Adrenal gland (tissue), 12 donors: ENCODE data around the gene NADSYN1. TPM values are rescaled to one million over a fixed set of nuclear protein-coding genes. Genes with fewer than 3 reads are reported as not detected.

Experiments
- DNase-seq, 7 donors: peaks; one replicate each; pipeline ENCODE4 v3.0.0-alpha.2; 2019 to 2020
- H3K27ac ChIP-seq, 5 donors: fragments of 200-600 bp; sonication (generic) in 4 of 5; 1 replicate in 3 of 5; 2 replicates in 2 of 5; pipeline versions ENCODE4 v1.5.1 to v1.8.0; 2016 to 2020; ENCODE audit warnings: mild to moderate bottlenecking in 1 of 5
- H3K27me3 ChIP-seq: fragments of 200-600 bp; 2 replicates; pipeline ENCODE4 v1.8.0; 2021
- H3K36me3 ChIP-seq, 2 donors: fragments of 200-600 bp; replicated peaks in 1 of 2; 1 replicate in 1 of 2; 2 replicates in 1 of 2; pipeline versions ENCODE4 v1.5.1 to v1.8.0; 2018 to 2022
- H3K4me1 ChIP-seq, 2 donors: fragments of 200-600 bp; replicated peaks in 1 of 2; 1 replicate in 1 of 2; 2 replicates in 1 of 2; pipeline versions ENCODE4 v1.5.1 to v1.8.0; 2018 to 2021
- H3K4me3 ChIP-seq, 4 donors: fragments of 200-600 bp; sonication (generic) in 3 of 4; one replicate each; pipeline ENCODE4 v1.5.1; 2016 to 2018
- H3K9me3 ChIP-seq, 3 donors: fragments of 200-600 bp; sonication (generic) in 1 of 3; replicated peaks in 1 of 3; 1 replicate in 2 of 3; 2 replicates in 1 of 3; pipeline versions ENCODE4 v1.5.1 to v1.8.0; 2016 to 2021
- POLR2A ChIP-seq, 2 donors: fragments of 450-650 bp; IDR thresholded peaks; one replicate each; pipeline ENCODE4 v1.6.1; 2017; ENCODE audit warnings: antibody characterized with exemption in 2 of 2, mild to moderate bottlenecking in 2 of 2, moderate library complexity in 1 of 2
- WGBS, 4 donors: extraction: QIAGEN DNeasy Blood & Tissue Kit in 2 of 4; methylation state at CpG; one replicate each; pipeline versions ENCODE4 v1.1.5 to v1.1.7; 2013 to 2017; 5-methylcytosine and 5-hydroxymethylcytosine counted together
- intact Hi-C, 2 donors: fragments of 100-400 bp; cut with DNase I; formaldehyde crosslinking; loops; one replicate each; pipeline versions ENCODE4 v1.14.1 to v1.15.0; 2022 to 2023
- polyA plus RNA-seq, 3 donors: library from polyadenylated mRNA; stranded (reverse); fragments of 200-250 nt in 2 of 3; fragments of 350-450 nt in 1 of 3; fragmentation: Illumina TruSeq in 1 of 3; extraction: RNeasy Lipid Tissue Mini Kit (QIAGEN cat#74804) in 1 of 3; gene quantifications; one replicate each; pipeline ENCODE4 v1.2.3, GENCODE V29; 2013 to 2014
- total RNA-seq, 9 donors: library from RNA; depleted of rRNA in 4 of 9; stranded (reverse); fragments of >200 nt in 4 of 9; fragments of 120-200 nt in 1 of 9; fragmentation: NEBNext Ultra II Directional in 1 of 9; extraction: Animal tissue kit (Norgen Biotek cat#: 25700) in 1 of 9; gene quantifications; one replicate each; pipeline versions ENCODE4 v1.1.0 to v1.2.4, GENCODE V29; 2013 to 2023
- TF ChIP-seq, protein P1 (sequence below), 6 experiments: fragments of 450-650 bp in 4 of 6; fragments of 200-600 bp in 2 of 6; sonication (generic) in 1 of 6; IDR thresholded peaks; 1 replicate in 5 of 6; 2 replicates in 1 of 6; pipeline versions ENCODE4 v1.5.1 to v1.8.0; 2016 to 2021; ENCODE audit warnings: antibody characterized with exemption in 6 of 6, mild to moderate bottlenecking in 2 of 6, moderate library complexity in 1 of 6
- donor health status: healthy with polysubstance abuse.
- donor health status: Bipolar disorder and iron deficiency.
- donor health status: DM: yes; HTN: yes; CAD: no.
- donor health status: DM: no; HTN: no; CAD: no.
- donor health status: DM: no; HTN: no; CAD: no.
- donor health status: DM: yes; HTN: yes; CAD: no.

NADSYN1 gene
- total and polyA plus RNA-seq, 12 donors = 37.1 to 128 (median 58.5) TPM

DNA sequence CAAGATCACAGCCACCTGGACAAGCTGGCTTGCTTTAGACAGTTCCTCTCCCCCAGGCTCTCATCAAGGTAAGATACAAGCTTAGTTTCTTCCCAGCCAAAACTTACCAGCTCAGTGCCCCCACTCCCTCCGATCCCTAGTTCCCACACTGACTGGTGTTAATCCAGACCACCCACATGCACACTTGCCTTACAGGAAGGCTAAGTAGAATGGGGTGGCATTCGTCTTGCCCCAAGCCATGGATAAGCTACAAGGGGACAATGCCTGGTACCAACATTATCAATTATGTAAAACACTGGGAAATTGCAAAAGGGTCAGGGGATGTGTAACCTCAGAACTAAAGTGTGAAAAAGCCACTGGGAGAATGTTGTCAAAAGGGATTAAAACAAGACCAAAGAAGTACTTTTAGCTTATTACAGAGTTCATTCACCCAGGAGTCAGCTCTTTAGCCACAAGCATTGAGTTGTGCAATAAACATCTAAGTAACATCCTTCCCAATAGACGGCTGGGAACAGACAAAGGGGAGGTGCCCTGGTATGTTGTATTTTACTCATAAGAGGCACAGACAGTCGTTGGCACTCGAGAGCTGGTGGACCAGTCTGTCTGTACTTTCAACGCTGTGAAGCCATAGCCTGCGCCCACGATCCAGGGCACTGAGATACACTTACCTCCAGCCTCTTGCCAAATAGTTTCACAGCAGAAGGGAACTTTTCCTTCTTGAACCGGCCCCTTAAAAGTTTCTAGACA, 5.9 kb upstream of the NADSYN1 start:
- Histone ChIP-seq H3K4me3 (peak overlapping the region in 2 of 4 donors; percentile 46 to 77), H3K36me3 (peaks cover 0 to 17% of the 10 kb centered on the region in 2 donors), H3K4me1 (peaks cover 30 to 44% of the 10 kb centered on the region in 2 donors), H3K9me3 (no peaks in the 10 kb centered on the region), H3K27me3 (no peaks in the 10 kb centered on the region), H3K27ac (peak overlapping the region; percentile 61 to 95 (median 84))
- 38 to 45% (median 43%) methylated on average over 7 to 9 of the region's 9 CpGs for WGBS, 4 donors
- intact Hi-C loops = no loop called here
- DNase-seq = peak in 6 of 7 donors; percentile 60 to 86 (median 75)
- TF ChIP-seq, protein P1, sequence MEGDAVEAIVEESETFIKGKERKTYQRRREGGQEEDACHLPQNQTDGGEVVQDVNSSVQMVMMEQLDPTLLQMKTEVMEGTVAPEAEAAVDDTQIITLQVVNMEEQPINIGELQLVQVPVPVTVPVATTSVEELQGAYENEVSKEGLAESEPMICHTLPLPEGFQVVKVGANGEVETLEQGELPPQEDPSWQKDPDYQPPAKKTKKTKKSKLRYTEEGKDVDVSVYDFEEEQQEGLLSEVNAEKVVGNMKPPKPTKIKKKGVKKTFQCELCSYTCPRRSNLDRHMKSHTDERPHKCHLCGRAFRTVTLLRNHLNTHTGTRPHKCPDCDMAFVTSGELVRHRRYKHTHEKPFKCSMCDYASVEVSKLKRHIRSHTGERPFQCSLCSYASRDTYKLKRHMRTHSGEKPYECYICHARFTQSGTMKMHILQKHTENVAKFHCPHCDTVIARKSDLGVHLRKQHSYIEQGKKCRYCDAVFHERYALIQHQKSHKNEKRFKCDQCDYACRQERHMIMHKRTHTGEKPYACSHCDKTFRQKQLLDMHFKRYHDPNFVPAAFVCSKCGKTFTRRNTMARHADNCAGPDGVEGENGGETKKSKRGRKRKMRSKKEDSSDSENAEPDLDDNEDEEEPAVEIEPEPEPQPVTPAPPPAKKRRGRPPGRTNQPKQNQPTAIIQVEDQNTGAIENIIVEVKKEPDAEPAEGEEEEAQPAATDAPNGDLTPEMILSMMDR (IDR thresholded peaks at IDR 0.05) = no peak
- TF ChIP-seq POLR2A (IDR thresholded peaks at IDR 0.05) = peak; percentile 47 to 86

- Histone ChIP-seq H3K27me3 (no peaks in the 10 kb centered on the region), H3K36me3 (peaks cover 0 to 14% of the 10 kb centered on the region in 2 donors), H3K27ac (peak overlapping the region; percentile 61 to 95 (median 84)), H3K4me1 (peaks cover 33 to 46% of the 10 kb centered on the region in 2 donors), H3K4me3 (peak overlapping the region in 3 of 4 donors; percentile 46 to 77 (median 46)), H3K9me3 (no peaks in the 10 kb centered on the region)
- WGBS, 4 donors = 0 to 2% (median 2%) methylated on average over 10 to 31 of the region's 31 CpGs
- peak in 5 of 7 donors; percentile 52 to 74 (median 61) for DNase-seq
- TF ChIP-seq, protein P1 (IDR thresholded peaks at IDR 0.05) = no peak
- intact Hi-C loops = no loop called here
Measured at GRCh38 chr11:71447791-71448256, 5.2 kb upstream of the NADSYN1 start.

- peak; percentile 95 to 98 (median 97) for DNase-seq
- 0 to 8% (median 1%) methylated on average over 8 to 78 of the region's 78 CpGs for WGBS, 4 donors
- H3K27me3 ChIP-seq = no peaks in the 10 kb centered on the region
- peak within 1 kb of the TSS; percentile 61 to 95 (median 84) for H3K27ac ChIP-seq
- H3K36me3 ChIP-seq = peaks cover 0 to 7% of the 10 kb centered on the region in 2 donors
- H3K4me1 ChIP-seq = peaks cover 33 to 46% of the 10 kb centered on the region in 2 donors
- peak; percentile 32 to 57 for TF ChIP-seq POLR2A (IDR thresholded peaks at IDR 0.05)
- TF ChIP-seq, protein P1 (IDR thresholded peaks at IDR 0.05) = peak in 1 of 6 experiments; percentile 16
- H3K9me3 ChIP-seq = no peaks in the 10 kb centered on the region
- intact Hi-C loops = no loop called here
- H3K4me3 ChIP-seq = peak within 1 kb of the TSS; percentile 13 to 84 (median 62)
Measured at GRCh38 chr11:71448257-71449171, 4.5 kb upstream of the NADSYN1 start, which contains the start of gene DHCR7. Gene DHCR7, minus strand, starts transcription at chr11:71448393. Its CDS starts 3,441 bp downstream, at chr11:71444952.

DNA sequence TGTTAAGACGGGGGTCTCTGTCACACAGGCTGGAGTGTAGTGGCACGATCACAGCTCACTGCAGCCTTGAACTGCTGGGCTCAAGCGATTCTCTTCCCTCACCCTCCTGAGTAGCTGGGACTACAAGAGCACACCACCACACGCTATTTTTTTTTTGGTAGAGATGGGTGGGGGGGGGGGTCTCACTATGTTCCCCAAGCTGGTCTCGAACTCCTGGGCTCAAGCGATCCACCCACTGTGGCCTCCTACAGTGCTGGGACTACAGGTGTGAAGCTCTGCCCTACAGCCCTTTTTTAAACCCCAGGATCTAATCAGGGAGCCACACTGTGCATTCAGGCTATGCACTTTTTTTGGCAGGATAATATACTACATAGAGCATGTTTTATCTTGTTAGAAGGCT, 3.4 kb upstream of the NADSYN1 start:
- no peak for TF ChIP-seq POLR2A (IDR thresholded peaks at IDR 0.05)
- TF ChIP-seq, protein P1 (IDR thresholded peaks at IDR 0.05) = no peak
- intact Hi-C loops = no loop called here
- DNase-seq = peak in 1 of 7 donors; percentile 5
- Histone ChIP-seq H3K4me3 (peak overlapping the region in 1 of 4 donors; percentile 77), H3K36me3 (no peaks in the 10 kb centered on the region), H3K4me1 (peaks cover 33 to 56% of the 10 kb centered on the region in 2 donors), H3K9me3 (no peaks in the 10 kb centered on the region), H3K27ac (peak overlapping the region in 4 of 5 donors; percentile 61 to 95 (median 84)), H3K27me3 (no peaks in the 10 kb centered on the region)
- WGBS, 4 donors = 25 to 42% (median 37%) methylated on average over 5 to 6 of the region's 6 CpGs
